GM18499 (cell line): Measurements from ENCODE around the gene COL4A6.
A peak's percentile ranks its signal among the peaks of the same experiment; 100 is the strongest.

Experiments
- ATAC-seq: cut with Tn5 transposase; IDR thresholded peaks from one replicate; pipeline ENCODE4 v1.9.1; 2021; ENCODE audit warnings: moderate number of reproducible peaks; ENCODE audit not compliant: insufficient read depth, unreplicated experiment

Gene COL4A6

DNA sequence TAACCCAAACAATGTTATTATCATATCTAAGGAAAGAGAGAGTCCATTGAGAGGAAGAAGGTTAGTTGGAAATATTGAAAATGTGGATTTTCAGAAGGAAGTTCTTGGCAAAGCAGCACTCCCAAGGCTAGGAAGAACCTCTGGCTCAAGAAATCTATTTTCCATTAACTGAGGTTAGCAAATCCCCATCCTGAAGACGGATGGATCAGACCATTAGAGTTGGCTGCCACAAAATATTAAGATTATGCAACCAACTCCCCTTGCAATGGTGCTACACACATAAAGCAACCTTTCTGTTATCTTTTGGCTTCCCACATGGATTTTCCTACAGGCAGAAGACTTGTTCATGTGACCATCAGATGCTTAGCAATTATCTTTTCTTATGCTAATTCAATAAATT lies 96.3 kb downstream of the COL4A6 start:
- no peak for ATAC-seq

DNA sequence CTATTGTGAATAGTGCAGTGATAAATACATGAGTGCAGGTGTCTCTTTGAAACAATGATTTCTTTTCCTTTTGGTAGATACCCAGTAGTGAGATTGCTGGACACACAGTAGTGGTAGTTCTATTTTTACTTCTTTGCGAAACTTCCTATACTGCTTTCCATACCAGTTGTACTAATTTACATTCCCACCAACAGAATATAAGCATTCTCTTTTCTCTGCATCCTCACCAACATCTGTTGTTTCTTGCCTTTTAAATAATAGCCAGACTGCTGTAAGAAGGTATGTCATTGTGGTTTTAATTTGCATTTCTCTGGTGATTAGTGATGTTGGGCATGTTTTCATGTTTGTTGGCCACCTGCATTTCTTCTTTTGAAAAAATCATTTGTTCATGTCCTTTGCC lies 105.9 kb downstream of the COL4A6 start:
- ATAC-seq: no peak

DNA sequence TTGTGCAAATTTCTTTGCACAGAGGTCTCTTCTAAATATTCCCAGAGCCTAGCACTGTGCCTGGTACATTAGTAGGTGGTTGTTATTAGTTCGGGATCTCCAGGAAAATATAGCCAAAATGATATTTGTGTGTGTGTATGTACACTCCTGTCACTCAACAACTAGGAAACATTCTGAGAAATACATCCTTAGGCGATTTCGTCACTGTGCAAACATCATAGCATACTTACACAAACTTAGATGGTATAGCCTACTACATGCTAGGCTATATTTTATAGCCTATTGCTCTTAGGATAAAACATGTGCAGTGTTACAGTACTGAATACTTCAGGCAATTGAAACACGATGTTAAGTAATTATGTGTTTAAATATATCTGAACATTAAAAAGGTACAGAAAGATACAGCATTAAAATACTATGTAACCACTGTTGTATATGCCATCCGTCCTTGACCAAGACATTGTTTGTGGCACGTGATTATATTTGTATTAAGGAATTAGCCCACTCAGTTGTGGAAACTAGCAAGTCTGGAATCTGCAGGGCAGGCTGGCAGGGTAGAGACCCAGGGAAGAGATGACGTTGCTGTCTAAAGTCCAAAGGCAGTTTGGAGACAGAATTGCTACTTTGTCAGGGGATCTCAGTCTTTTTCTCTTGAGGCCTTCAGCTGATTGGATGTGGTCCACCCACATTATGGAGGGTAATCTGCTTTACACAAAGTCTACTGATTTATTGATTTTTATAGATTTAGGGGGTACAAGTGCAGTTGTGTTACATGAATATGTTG lies 106.9 kb downstream of the COL4A6 start:
- ATAC-seq: no peak

DNA sequence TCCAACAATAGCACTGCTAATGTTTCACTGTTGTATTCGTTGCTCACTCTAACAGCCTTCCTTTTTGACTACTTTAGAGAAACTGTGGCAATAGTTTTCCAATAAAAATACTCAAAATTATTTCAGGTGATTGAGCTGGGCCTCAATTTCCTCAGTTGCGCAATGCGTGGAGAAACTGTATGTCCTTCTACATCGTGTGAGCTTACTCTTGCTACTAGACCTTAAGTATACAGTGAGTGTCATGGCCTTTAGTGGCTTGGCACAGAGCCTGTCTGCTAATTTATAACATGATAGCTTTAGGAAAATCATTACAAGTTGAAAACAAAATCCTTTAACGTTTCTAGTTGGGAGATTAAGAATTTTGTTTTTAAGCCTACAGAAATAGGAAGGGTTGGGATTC lies 114.5 kb downstream of the COL4A6 start:
- no peak for ATAC-seq

DNA sequence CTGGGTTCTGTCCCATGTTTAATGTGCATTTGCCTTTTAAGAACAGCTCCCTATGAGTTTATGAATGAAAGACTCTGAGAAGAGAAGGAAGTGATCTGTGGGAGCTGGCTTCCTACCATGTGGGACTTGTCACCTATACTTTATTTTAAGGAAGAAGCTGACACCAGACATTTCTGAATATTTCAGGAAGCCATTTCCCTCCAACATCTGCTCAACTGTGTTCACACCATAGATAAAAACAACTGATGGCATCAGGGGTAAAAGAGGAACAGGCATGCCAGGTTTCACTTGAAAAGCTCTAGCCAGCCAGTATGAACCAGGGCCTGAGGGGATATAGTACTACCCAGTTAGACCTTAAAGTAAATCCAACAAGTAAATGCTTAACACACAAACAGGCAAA lies 116.0 kb downstream of the COL4A6 start:
- no peak for ATAC-seq

DNA sequence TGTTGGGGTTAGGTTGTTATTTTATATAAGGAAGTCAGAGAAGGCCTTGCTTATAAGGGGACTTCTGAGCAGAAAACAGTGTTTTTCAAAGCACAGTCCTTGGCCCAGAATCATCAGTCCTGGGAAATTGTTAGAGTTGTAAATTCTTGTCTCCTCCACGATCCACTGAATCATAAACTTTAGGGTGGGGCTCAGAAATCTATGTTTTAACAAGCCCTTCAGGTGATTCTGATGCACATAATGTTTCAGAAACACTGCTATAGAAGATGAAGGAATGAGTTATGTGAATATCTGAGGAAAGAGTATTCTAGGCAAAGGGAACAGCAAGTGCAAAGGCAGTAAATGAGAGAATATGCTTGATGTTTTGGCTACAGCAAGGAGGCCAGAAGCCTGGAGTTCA lies 121.8 kb downstream of the COL4A6 start:
- ATAC-seq: no peak

DNA sequence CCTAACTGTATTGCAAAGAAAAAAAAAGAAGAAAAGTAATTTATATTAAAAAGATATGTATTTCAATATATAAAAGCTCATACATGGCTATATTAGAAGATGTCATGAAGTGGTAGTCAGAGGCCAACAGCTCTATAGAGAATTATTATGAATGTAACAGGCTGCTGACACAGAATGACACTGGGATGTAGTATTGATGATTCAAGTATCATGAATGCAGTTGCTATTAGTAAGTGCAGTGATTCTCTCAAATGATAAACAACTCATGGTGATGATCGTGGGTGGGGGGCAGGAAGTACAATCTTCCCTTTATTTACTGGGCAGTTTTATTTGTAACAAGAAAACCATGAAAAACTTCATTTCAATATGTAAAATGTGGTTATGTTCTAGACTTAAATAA lies 124.6 kb downstream of the COL4A6 start:
- ATAC-seq: no peak

DNA sequence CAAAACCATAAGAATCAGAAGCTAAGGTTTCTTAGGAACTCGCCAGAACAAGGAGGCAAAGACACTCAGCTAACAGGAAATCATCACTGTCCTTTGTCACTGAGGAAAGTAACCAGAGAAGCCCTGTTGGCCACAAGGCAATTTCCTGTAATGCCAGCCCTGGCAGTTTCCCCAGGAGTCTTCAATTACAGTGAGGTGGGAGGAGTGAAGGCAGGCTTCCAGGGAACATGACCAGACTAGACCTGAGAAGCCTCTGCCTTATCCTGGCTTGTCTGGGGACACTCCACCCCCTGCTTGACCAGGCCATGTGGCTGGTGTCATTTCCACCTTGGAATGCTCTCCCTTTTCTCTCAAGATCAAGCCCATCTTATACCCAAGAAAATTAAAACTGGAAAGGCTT lies 125.3 kb downstream of the COL4A6 start:
- ATAC-seq: no peak

DNA sequence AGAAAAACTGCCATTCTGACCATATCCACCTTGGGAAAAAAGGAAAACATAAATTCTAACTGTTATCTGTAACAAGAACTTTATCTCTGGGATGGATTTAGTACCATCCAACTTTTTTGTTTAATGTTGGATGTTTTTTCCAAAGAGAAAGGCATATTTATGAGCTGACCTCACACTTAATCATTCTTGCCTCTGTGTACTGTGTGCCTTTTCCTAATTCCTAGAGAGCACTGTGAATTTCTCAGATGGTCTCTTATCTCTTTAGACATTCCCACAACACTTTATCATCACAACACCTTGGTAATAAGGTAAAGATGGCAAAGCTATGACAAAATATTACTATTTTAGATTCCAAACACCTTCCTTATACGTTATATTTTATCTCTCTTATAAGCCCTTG lies 126.2 kb downstream of the COL4A6 start:
- no peak for ATAC-seq

DNA sequence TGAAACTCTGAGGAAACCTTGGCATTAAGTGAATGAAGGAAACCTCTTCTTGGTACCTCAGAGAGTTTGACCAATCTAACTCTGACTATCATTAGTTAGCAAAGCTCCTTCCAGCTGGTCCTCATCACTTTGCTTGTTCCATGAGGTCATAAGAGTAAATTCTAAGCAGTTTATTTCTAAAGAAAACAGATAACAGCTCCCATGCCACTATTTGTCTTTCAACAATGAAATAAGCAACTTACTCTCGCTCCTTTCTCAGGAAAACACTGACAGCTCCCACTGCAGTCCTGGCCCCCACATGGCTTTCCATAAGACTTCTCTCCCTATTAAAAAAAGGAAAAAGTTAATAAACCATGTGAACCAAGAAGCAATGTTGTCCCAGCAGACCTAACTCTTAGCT lies 127.7 kb downstream of the COL4A6 start:
- no peak for ATAC-seq

DNA sequence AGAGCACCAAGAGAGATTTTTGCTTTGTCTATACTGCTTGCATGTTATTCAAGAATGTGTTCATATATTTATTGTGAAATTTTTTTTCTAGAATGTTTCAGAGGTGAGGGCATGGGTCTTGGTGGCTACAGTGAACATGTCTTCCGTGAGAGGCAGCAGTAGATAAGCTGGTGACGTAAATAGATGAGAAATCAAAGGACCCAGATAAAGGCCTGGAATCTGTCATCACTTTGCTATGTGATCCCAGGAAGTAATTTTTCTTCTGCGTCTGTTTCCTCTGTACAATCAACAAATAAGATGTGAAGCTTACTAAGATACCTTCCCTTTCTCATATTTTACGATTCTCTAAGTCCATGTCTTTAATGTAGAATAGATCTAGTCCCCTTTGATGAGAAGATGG lies 129.1 kb downstream of the COL4A6 start:
- ATAC-seq: no peak

DNA sequence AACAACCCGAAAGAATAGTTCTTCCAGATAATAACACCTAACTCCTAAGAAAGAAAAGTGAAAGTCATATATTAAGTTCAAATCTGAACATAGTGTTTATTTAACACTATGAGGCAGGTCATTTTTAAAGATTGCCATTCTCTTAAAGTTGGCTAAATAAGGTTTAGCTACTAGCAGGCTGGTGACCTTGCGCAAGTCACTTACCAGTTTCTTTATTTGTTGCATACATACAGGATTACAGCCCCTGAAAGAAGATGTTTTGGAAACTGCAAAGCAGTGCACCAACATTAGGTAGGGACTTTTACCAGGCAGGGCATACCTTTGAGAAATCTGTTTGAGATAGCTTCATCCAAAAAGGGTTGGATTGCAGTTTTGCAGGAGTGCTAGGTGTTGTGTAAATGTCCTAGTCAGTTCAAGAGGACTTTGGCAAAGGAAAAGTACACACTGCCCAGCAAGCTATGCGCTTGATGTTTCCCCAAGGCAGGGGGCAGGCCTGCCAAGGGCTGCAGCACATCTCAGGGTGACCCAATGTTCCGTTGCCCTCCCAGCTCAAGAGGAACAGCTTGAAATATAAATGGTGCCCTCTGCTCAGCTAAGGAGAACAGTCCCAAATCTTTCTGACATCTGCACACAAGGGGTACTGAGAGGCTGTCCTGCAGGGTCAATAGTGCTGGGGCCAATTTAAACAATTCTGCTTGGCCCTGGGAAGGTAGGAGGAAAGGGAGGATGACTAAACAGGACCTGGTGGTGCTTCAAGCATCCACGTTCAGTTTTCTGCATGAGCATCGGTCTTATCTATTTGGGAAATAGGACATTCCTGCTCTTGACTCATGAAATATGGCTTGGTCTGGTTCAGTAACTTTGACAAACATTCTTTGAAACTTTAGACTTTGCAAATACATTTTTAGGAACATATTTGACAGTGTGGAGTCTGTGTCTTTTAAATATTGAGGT lies 130.8 kb downstream of the COL4A6 start:
- ATAC-seq: no peak

DNA sequence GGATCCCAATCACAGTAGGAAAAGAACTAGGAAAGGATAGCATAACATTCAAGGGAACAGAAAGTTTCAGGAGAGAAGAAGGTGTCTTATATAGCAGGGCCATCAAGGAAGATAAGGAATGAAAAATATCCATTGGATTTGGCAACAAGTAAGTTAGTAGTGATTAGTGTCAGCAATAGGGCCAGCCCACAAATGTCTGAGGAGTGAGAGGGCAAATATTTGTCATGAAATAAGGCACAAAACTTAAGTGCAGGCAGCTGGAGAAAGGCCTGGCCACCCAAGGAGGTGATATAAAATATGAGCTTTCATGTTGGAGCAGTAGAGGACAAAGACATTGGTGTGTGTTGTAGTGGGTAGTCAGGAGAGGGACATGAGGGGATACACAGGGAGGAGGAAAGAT lies 132.1 kb downstream of the COL4A6 start:
- ATAC-seq: no peak

DNA sequence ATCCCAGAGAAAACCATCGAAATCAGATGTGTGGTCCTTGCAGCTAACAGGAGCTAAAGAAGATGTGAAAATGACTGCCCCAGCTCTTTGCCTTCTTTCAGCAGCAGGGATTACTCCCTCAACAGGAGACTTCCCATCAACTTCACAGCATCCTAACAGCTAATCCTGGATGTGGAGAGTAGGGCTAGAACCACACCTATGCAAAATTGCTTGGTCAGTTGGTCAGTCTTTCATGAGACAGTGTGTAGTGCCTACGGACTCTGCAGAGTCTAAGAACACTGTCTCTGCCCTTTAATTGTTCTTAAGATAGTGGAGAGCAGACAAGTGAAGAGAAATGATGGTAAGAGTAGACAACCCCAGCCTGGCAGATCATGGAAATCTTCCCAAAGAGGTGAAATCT lies 133.5 kb downstream of the COL4A6 start:
- no peak for ATAC-seq

DNA sequence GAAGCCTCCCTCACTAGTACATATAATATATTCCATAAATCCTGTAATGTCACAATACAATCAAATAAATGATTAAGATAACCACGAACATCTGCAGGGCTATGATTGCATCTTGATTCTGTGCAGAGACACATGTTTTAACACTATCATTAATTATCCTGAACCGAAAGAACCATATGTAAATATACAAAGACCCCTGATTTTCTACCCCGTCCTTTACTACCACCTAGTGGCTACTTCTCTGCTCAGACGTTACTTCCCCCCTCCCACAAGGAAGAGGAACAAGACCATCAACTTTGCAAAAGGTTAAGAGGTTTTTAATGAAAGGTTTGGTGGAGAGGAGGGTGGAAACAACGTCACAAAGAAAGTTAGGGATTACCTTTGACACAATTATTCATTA lies 134.0 kb downstream of the COL4A6 start:
- no peak for ATAC-seq

DNA sequence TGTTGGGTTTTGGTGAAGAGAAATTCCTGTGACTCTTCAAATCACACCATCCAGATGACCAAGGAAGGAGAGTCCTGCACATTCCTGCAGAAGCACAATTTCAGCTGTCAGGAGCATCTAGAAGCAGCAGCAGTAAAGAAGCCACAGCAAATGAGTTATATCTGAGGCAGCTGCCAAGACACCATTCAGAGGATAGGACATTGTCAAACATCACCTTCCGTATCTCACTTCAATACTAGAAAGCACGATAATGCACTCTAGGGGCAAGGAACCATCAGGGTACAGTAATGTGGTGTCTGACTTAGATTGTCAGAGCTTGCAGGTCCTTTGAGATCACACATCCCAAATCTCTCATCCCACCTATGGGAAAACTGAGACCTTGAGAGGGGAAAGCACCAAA lies 134.5 kb downstream of the COL4A6 start:
- no peak for ATAC-seq

DNA sequence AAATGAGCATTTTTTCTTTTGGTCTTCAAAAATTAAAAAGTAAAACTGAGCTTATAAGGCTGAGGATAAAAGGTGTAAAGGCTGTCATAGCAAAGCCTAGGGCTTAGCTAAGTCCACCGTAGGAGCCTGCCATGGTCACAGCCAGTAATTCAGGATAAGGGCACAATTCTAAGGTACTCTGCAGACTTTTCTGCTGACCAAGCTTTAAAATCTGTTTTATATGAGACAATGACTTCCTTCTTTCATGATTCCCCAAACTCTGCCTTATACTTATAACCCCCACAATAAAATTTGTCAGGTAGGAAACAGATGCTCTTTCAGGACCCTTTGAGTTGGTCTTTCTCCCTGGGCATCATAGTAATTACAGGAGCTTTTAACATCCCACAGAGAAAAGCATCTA lies 138.5 kb downstream of the COL4A6 start:
- ATAC-seq: no peak

DNA sequence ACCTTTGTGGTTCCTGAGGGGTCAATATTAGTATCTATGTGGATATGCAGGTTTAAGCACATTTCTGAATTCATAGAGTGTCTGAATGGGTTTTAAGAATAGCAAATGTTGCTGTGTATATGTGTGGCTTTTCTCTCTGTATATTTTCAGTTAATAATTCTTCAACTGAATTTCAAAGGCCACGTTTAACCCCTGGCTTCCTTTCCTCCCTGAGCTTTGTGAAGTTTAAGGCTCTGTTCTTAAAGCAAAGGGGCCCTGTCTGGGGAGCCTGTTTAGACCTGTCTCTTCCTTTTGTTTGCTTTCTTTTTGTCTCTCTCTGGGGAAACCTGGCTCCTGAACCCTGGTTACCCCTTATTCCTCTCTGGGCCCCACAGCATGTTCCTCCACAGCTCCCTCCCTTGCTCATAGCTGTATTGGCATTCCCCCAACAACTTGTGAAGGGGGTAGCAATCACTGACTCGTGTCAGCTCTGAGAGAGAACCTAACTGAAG lies 139.1 kb downstream of the COL4A6 start:
- peak; percentile 46 for ATAC-seq

DNA sequence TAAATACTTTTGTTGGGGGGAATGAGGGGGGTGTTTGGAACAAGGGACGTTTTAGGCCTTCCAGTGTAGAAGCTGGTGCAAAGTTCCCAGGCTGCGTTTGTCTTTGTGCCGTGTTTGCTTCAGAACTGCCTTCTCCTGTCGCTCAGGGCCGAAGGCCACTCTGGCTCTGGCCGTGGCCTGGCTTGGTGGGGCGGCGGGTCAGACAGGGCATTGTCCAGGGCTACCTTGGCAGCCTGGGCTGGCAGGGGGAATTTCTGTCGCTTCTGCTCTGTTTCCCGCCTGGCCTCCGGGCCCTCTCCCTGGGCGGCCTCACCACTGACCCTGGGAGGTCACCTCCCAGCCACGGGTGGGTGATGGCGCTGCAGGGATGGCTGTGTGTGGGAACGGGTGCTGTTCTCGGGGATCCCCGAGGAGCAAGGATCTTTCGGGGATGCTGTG lies 140.0 kb downstream of the COL4A6 start:
- no peak for ATAC-seq

DNA sequence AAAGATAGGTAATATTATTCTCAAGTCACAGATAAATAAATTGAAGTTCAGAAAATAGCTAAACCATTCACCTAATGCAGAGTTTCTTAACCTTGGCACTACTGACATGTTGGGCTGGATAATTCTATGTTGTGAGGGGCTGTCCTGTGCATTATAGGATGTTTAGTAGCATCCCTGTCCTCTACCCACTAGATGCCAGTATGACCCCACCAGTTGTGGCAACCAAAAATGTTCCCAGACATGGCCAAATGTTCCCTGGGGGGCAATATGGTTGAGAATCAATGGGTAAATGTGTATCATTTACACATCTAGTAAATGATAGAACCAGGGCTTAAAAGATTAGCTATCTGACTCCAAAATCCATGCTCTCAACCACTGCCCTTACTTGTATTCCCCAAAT lies 140.9 kb downstream of the COL4A6 start:
- no peak for ATAC-seq

DNA sequence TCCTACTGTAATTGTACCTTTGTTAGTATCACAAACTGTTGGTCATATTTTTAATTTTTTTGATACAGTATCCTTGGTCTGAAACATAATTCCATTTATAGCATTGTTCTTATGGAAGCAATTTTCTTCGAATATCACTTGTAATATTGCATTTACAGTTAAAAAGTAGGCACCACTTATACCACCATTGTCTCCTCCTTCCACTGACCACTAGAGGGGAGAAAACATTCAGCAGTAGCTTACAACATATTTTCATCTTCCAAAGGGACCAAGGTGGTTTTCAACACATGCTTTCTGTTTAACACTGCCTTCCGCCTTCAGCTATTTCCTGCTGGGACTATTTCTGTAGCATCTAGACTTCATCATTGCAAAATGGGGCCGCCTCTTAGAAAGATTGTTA lies 146.2 kb downstream of the COL4A6 start:
- no peak for ATAC-seq
